ENCODE results near the gene MSL3B.
A peak's percentile ranks its signal among the peaks of the same experiment; 100 is the strongest.

MSL3B gene

DNA sequence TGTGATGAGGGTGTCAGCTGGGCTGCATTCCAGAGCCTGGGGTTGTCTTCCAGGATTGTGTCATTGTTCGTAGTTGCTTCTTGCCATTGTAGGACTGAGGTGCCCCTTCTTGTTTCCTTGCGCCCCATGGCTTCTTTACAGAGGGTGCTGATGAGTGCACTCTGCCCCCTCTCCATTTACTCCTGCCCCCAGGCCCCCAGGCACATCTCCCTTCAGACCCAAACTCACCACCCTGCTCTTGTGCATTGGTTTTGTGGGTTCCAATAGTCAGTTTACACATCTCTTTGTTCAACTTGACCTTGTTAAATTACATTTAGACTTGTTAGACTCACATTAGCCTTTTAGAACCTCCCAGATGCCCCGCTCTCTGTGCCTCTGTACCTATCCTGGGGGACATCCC lies 47.0 kb downstream of the MSL3B start:
- H3K27me3 ChIP-seq, result no peaks in the 10 kb centered on the region
- no peak overlapping the region for H3K4me3 ChIP-seq
- TF ChIP-seq, protein P1, sequence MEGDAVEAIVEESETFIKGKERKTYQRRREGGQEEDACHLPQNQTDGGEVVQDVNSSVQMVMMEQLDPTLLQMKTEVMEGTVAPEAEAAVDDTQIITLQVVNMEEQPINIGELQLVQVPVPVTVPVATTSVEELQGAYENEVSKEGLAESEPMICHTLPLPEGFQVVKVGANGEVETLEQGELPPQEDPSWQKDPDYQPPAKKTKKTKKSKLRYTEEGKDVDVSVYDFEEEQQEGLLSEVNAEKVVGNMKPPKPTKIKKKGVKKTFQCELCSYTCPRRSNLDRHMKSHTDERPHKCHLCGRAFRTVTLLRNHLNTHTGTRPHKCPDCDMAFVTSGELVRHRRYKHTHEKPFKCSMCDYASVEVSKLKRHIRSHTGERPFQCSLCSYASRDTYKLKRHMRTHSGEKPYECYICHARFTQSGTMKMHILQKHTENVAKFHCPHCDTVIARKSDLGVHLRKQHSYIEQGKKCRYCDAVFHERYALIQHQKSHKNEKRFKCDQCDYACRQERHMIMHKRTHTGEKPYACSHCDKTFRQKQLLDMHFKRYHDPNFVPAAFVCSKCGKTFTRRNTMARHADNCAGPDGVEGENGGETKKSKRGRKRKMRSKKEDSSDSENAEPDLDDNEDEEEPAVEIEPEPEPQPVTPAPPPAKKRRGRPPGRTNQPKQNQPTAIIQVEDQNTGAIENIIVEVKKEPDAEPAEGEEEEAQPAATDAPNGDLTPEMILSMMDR (IDR thresholded peaks at IDR 0.05), result no peak
- TF ChIP-seq POLR2AphosphoS5 (IDR thresholded peaks at IDR 0.05), result no peak
- no peak for TF ChIP-seq EP300 (IDR thresholded peaks at IDR 0.05; ENCODE audit: low read depth)
- no peak for TF ChIP-seq POLR2A (IDR thresholded peaks at IDR 0.05)
- DNase-seq, result no peak
- WGBS, 2 donors (ENCODE audit: low coverage in 1 of 2), result 91 to 100% methylated on average over 2 to 3 of the region's 3 CpGs
- intact Hi-C loops (cut with DNase I; ENCODE audit: low total_unique reads) (no loop called here), in situ Hi-C loops (cut with MboI; ENCODE audit: low pct_ligation_motif_present in 1 of 4, low pct_unique_long_range_greater_than_20kb in 1 of 4, low sequenced_read_pairs in 3 of 4) (no loop called here)
- H3K27ac ChIP-seq, result no peak overlapping the region
- no peaks in the 10 kb centered on the region for H3K4me1 ChIP-seq
- H3K36me3 ChIP-seq, result no peaks in the 10 kb centered on the region
- peaks cover 0 to 1% of the 10 kb centered on the region in 2 donors for H3K9me3 ChIP-seq

DNA sequence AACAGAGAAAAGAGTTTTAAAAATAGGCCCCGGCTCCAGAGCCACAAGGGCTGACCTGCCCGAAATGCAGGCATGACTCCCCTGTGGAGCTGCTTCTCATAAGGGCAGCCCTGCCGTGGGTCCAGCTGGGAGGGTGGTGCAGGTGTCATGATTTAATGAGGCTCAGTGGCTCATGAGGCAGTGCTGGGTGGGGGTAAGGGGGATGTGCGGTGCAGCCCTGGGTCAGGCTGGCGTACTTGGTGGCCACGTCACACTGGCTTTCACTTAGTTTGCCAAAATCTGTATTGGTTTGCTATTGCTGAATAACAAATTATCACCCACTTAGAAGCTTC lies 47.4 kb downstream of the MSL3B start:
- in situ Hi-C loops (cut with MboI; ENCODE audit: low pct_ligation_motif_present in 1 of 4, low pct_unique_long_range_greater_than_20kb in 1 of 4, low sequenced_read_pairs in 3 of 4), result no loop called here
- TF ChIP-seq POLR2AphosphoS5 (IDR thresholded peaks at IDR 0.05), result no peak
- TF ChIP-seq, protein P1 (IDR thresholded peaks at IDR 0.05), result no peak
- TF ChIP-seq POLR2A (IDR thresholded peaks at IDR 0.05), result no peak
- TF ChIP-seq EP300 (IDR thresholded peaks at IDR 0.05; ENCODE audit: low read depth), result no peak
- H3K4me1 ChIP-seq, result no peaks in the 10 kb centered on the region
- H3K4me3 ChIP-seq, result no peak overlapping the region
- H3K27ac ChIP-seq, result no peak overlapping the region
- H3K9me3 ChIP-seq, result no peaks in the 10 kb centered on the region
- no peaks in the 10 kb centered on the region for H3K36me3 ChIP-seq
- WGBS, 2 donors (ENCODE audit: low coverage in 1 of 2), result 88% methylated on average over 6 of the region's 6 CpGs; no CpG with 5 or more reads in 1 of the 2 donors
- peak; percentile 3 for DNase-seq
- H3K27me3 ChIP-seq, result no peaks in the 10 kb centered on the region
- intact Hi-C loops (cut with DNase I; ENCODE audit: low total_unique reads), result no loop called here

DNA sequence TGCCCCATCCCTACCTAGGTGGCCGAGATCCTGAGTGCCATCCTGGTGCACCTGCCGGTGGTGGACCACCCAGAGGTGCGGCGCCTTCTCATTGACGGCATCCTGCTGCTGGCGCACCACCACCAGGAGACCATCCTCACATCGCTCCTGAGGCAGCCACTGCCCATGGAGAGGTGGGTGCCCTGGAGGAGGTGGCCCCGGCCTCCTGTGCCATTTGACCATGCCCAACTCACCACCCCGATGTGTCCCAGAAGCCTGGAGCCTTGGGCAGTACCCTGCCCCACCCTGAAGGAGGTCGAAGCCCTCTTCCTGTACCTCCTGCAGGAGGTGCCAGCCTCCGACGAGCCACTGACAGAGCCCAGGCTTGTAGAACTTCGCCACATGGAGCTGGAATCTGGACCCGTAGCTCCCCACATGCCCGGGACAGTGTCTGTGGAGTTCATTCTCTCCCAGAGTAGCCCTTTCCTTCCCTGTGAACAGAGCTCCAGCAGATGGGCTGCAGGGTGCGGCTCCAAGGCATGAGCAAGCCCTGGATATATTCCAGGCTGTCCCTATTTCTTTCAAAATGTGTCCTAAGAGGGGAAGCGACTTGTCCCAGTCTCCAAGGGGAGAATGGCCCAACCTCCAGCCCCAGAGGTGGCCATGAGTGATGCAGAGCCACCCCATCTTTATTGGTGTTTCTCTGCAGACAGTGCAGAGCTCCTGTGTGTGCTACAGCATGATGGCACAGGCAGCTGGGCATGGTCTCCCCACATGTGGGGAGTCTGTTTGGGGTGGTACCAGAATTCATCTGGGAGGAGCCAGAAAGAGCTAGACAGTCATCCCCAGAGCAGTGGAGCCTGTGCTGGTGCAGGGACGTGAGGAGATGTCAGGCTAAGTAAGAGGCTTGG lies 48.1 kb downstream of the MSL3B start:
- H3K4me1 ChIP-seq, result no peaks in the 10 kb centered on the region
- H3K27ac ChIP-seq, result no peak overlapping the region
- no peaks in the 10 kb centered on the region for H3K36me3 ChIP-seq
- no peaks in the 10 kb centered on the region for H3K9me3 ChIP-seq
- intact Hi-C loops (cut with DNase I; ENCODE audit: low total_unique reads), result no loop called here
- H3K27me3 ChIP-seq, result no peaks in the 10 kb centered on the region
- no peak for TF ChIP-seq POLR2AphosphoS5 (IDR thresholded peaks at IDR 0.05)
- TF ChIP-seq, protein P1 (IDR thresholded peaks at IDR 0.05), result no peak
- no peak for TF ChIP-seq POLR2A (IDR thresholded peaks at IDR 0.05)
- TF ChIP-seq EP300 (IDR thresholded peaks at IDR 0.05; ENCODE audit: low read depth), result no peak
- DNase-seq, result peak; percentile 4
- no peak overlapping the region for H3K4me3 ChIP-seq
- WGBS, 2 donors (ENCODE audit: low coverage in 1 of 2), result 67 to 79% methylated on average over 1 to 18 of the region's 18 CpGs
- in situ Hi-C loops (cut with MboI; ENCODE audit: low pct_ligation_motif_present in 1 of 4, low pct_unique_long_range_greater_than_20kb in 1 of 4, low sequenced_read_pairs in 3 of 4), result no loop called here

DNA sequence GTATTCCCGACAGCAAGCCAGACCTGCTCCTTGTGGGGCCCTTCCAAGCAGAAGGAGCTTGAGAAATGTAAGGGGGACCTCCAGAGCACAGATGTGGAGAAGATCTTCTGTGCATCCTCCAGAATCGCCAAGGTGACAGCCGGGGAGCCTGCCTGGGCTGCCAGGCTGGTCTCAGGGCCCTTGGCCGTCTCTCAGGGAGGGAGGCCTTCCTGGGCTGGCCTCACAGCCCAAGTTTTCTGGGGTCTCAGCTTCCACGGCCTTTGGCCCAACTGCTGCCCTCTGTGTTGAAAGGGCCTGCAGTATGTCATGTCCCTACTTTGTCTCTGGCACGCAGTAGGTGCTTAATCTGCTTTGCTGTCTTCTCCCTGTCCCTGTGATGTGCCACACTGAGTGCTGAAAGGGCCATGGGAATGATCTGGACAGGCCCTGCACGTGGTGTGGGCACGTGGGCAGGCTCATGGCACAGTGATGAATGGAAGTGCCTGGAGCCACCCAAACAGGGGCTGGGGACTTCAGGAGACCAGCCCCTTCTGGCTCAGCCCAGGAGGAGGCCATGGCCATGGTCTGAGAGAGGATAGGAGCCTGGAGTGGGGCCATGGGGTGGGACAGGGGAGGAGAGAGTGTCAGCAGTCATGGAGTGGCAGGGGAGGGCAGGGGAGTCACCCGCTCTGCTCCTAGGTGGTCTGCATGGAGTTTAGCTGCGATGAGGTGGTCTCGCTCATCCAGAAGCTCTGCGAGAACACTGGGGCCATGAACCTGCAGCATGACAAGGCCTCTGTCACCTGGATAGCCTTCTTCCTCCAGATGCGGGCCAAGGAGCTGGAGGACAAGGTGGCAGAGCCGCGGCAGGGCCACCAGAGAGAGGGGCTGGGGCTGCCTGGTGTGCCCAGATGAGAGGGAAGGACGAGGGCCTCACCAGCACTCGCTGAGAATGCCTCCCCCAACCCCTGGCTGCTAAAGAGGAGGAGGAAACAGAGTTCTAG lies 49.3 kb downstream of the MSL3B start:
- 74 to 85% methylated on average over 6 to 17 of the region's 17 CpGs for WGBS, 2 donors (ENCODE audit: low coverage in 1 of 2)
- in situ Hi-C loops (cut with MboI; ENCODE audit: low pct_ligation_motif_present in 1 of 4, low pct_unique_long_range_greater_than_20kb in 1 of 4, low sequenced_read_pairs in 3 of 4), result no loop called here
- H3K36me3 ChIP-seq, result no peaks in the 10 kb centered on the region
- TF ChIP-seq, protein P1 (IDR thresholded peaks at IDR 0.05), result no peak
- TF ChIP-seq EP300 (IDR thresholded peaks at IDR 0.05; ENCODE audit: low read depth), result no peak
- TF ChIP-seq POLR2AphosphoS5 (IDR thresholded peaks at IDR 0.05), result no peak
- H3K4me1 ChIP-seq, result no peaks in the 10 kb centered on the region
- H3K9me3 ChIP-seq, result no peaks in the 10 kb centered on the region
- H3K4me3 ChIP-seq, result no peak overlapping the region
- intact Hi-C loops (cut with DNase I; ENCODE audit: low total_unique reads), result no loop called here
- DNase-seq, result peak; percentile 5
- no peaks in the 10 kb centered on the region for H3K27me3 ChIP-seq
- H3K27ac ChIP-seq, result no peak overlapping the region

Data from transverse colon (tissue), 4 donors.